ENCODE data around the gene ARPC5L. TPM values are rescaled to one million over a fixed set of nuclear protein-coding genes. Genes with fewer than 3 reads are reported as not detected.

ARPC5L gene
- total RNA-seq, 1 experiment from 2014 or later = 54.5 TPM

- ChIA-PET CTCF (no interaction called here), POLR2A (ENCODE audit: unreplicated experiment) (no interaction called here)
- peak; percentile 39 for DNase-seq
- Histone ChIP-seq H3K27ac (ENCODE audit: low read length) (no peak overlapping the region), H3K9me2 (replicated peaks; ENCODE audit: low read length) (no peaks in the 10 kb centered on the region), H3K27me3 (ENCODE audit: low read length) (no peaks in the 10 kb centered on the region), H3K4me2 (ENCODE audit: low read length) (no peak overlapping the region), H3K9ac (ENCODE audit: low read length) (no peak overlapping the region), H3K79me2 (ENCODE audit: low read length) (no peaks in the 10 kb centered on the region), H3K9me3 (ENCODE audit: low read length) (no peaks in the 10 kb centered on the region), H3K4me1 (ENCODE audit: insufficient read depth, low read length) (no peaks in the 10 kb centered on the region), H2AFZ (ENCODE audit: low read length) (no peak overlapping the region), H3K4me3 (ENCODE audit: low read length) (no peak overlapping the region), H4K20me1 (ENCODE audit: low read length) (no peaks in the 10 kb centered on the region), H3F3A (ENCODE audit: low read length, unreplicated experiment) (no peaks in the 10 kb centered on the region), H3K36me3 (ENCODE audit: low read depth, low read length) (no peaks in the 10 kb centered on the region)
- no TSS peak for BruUV-seq (replicated peaks)
- TF ChIP-seq CTCF (conservative IDR thresholded peaks at IDR 0.05; ENCODE audit: low read depth, low read length) (peak; percentile 58), EZH2phosphoT487 (IDR thresholded peaks at IDR 0.05; ENCODE audit: borderline replicate concordance, low read length) (no peak), EZH2 (IDR thresholded peaks at IDR 0.05; ENCODE audit: low read length, unreplicated experiment) (no peak)
- ATAC-seq = peak; percentile 48
- intact Hi-C loops (cut with micrococcal nuclease) = loop anchor here (1.0 kb wide), 1 partner anchor 123 kb away; the partner anchor contains the start of gene NR6A1
Measured at GRCh38 chr9:124894741-124895170, 32.8 kb downstream of the ARPC5L start.

- Histone ChIP-seq H3K9ac (ENCODE audit: low read length) (no peak overlapping the region), H3F3A (ENCODE audit: low read length, unreplicated experiment) (no peaks in the 10 kb centered on the region), H3K27me3 (ENCODE audit: low read length) (no peaks in the 10 kb centered on the region), H2AFZ (ENCODE audit: low read length) (no peak overlapping the region), H3K36me3 (ENCODE audit: low read depth, low read length) (no peaks in the 10 kb centered on the region), H3K4me3 (ENCODE audit: low read length) (no peak overlapping the region), H3K79me2 (ENCODE audit: low read length) (no peaks in the 10 kb centered on the region), H4K20me1 (ENCODE audit: low read length) (no peaks in the 10 kb centered on the region), H3K4me1 (ENCODE audit: insufficient read depth, low read length) (no peaks in the 10 kb centered on the region), H3K9me3 (ENCODE audit: low read length) (no peaks in the 10 kb centered on the region), H3K27ac (ENCODE audit: low read length) (no peak overlapping the region), H3K9me2 (replicated peaks; ENCODE audit: low read length) (no peaks in the 10 kb centered on the region), H3K4me2 (ENCODE audit: low read length) (no peak overlapping the region)
- ChIA-PET CTCF (no interaction called here), POLR2A (ENCODE audit: unreplicated experiment) (no interaction called here)
- intact Hi-C loops (cut with micrococcal nuclease) = no loop called here
- TF ChIP-seq EZH2phosphoT487 (IDR thresholded peaks at IDR 0.05; ENCODE audit: borderline replicate concordance, low read length) (no peak), CTCF (conservative IDR thresholded peaks at IDR 0.05; ENCODE audit: low read depth, low read length) (no peak), EZH2 (IDR thresholded peaks at IDR 0.05; ENCODE audit: low read length, unreplicated experiment) (no peak)
- BruUV-seq (replicated peaks) = no TSS peak
- DNase-seq = no peak
- no peak for ATAC-seq
Measured at GRCh38 chr9:124897570-124898460, 35.9 kb downstream of the ARPC5L start.

GRCh38 chr9:124899845-124900244 is 37.9 kb downstream of the ARPC5L start:
- Histone ChIP-seq H3K9me2 (replicated peaks; ENCODE audit: low read length) (no peaks in the 10 kb centered on the region), H3K4me2 (ENCODE audit: low read length) (no peak overlapping the region), H3F3A (ENCODE audit: low read length, unreplicated experiment) (no peaks in the 10 kb centered on the region), H4K20me1 (ENCODE audit: low read length) (no peaks in the 10 kb centered on the region), H2AFZ (ENCODE audit: low read length) (no peak overlapping the region), H3K79me2 (ENCODE audit: low read length) (no peaks in the 10 kb centered on the region), H3K9me3 (ENCODE audit: low read length) (no peaks in the 10 kb centered on the region), H3K4me1 (ENCODE audit: insufficient read depth, low read length) (no peaks in the 10 kb centered on the region), H3K27me3 (ENCODE audit: low read length) (no peaks in the 10 kb centered on the region), H3K4me3 (ENCODE audit: low read length) (no peak overlapping the region), H3K9ac (ENCODE audit: low read length) (no peak overlapping the region), H3K27ac (ENCODE audit: low read length) (no peak overlapping the region), H3K36me3 (ENCODE audit: low read depth, low read length) (no peaks in the 10 kb centered on the region)
- POLR2A ChIA-PET (ENCODE audit: unreplicated experiment) = no interaction called here
- BruUV-seq (replicated peaks) = no TSS peak
- TF ChIP-seq CTCF (conservative IDR thresholded peaks at IDR 0.05; ENCODE audit: low read depth, low read length) (no peak), EZH2 (IDR thresholded peaks at IDR 0.05; ENCODE audit: low read length, unreplicated experiment) (no peak), EZH2phosphoT487 (IDR thresholded peaks at IDR 0.05; ENCODE audit: borderline replicate concordance, low read length) (no peak)
- CTCF ChIA-PET = no interaction called here
- DNase-seq = no peak
- ATAC-seq = no peak
- intact Hi-C loops (cut with micrococcal nuclease) = no loop called here

Measured in PC-3 (cell line).